GM12878 (cell line): ENCODE measurements around the gene NMNAT1. TPM values are rescaled to one million over a fixed set of nuclear protein-coding genes. Genes with fewer than 3 reads are reported as not detected.

Experiments
- ATAC-seq: fragments of 200-7000 bp; cut with Tn5 transposase; 3 replicates; pipeline ENCODE4 v1.9.1; 2020; ENCODE audit warnings: mild to moderate bottlenecking, moderate library complexity
- BruUV-seq: library from RNA; stranded (reverse); fragments of 400-500 nt; replicated peaks from 2 replicates; lab custom pipeline; 2021; lab: Mats Ljungman, UMichigan
- CTCF ChIA-PET: fragments of 300-600 bp; sonication (Branson Sonifier 250); formaldehyde crosslinking; extraction: SDS; loops from one replicate; lab custom pipeline; 2021; ENCODE audit warnings: inconsistent platforms; lab: Yijun Ruan, JAX
- POLR2A ChIA-PET: fragments of 350-600 bp; formaldehyde crosslinking; extraction: SDS; loops from one replicate; lab custom pipeline; 2021; ENCODE audit warnings: inconsistent platforms; lab: Charles Lee
- RAD21 ChIA-PET: fragments of 300-600 bp; sonication (Branson Sonifier 250); formaldehyde crosslinking; loops from one replicate; lab custom pipeline; 2023; ENCODE audit warnings: antibody characterized with exemption; ENCODE audit not compliant: unreplicated experiment; lab: Charles Lee
- SMC1A ChIA-PET: fragments of 300-600 bp; sonication (Branson Sonifier 250); formaldehyde crosslinking; loops from one replicate; lab custom pipeline; 2023; ENCODE audit not compliant: unreplicated experiment, uncharacterized antibody; lab: Charles Lee
- DNase-seq: peaks from one replicate; pipeline ENCODE4 v3.0.0-alpha.2; 2011; ENCODE audit warnings: low read depth, low spot score
- FAIRE-seq: peaks from 3 replicates; lab custom pipeline; 2011; peaks lifted over from hg19 to GRCh38; lab: Jason Lieb, UNC
- H2AFZ ChIP-seq: 2 replicates; pipeline ENCODE4 v1.6.0; 2011; ENCODE audit warnings: low read depth, low read length, control low read depth; ENCODE audit not compliant: control insufficient read depth
- H3K27ac ChIP-seq: 2 replicates; pipeline ENCODE4 v1.5.1; 2011; ENCODE audit warnings: control low read depth; ENCODE audit not compliant: control insufficient read depth, insufficient read depth
- H3K27me3 ChIP-seq, 2 experiments: replicated peaks in 1 of 2; 2 replicates each; pipeline versions ENCODE4 v1.6.0 to v1.6.1; 2011; ENCODE audit warnings: low read length in 1 of 2; ENCODE audit not compliant: control insufficient read depth in 2 of 2, insufficient read depth in 2 of 2
- H3K36me3 ChIP-seq, 2 experiments: 2 replicates each; pipeline ENCODE4 v1.5.1; 2011; ENCODE audit warnings: low read length in 1 of 2; ENCODE audit not compliant: control insufficient read depth in 2 of 2, insufficient read depth in 2 of 2
- H3K4me1 ChIP-seq: 2 replicates; pipeline ENCODE4 v1.6.1; 2011; ENCODE audit warnings: mild to moderate bottlenecking, low read length, moderate library complexity, mixed read lengths; ENCODE audit not compliant: control insufficient read depth, insufficient read depth
- H3K4me2 ChIP-seq: 2 replicates; pipeline ENCODE4 v1.6.0; 2011; ENCODE audit warnings: control low read depth; ENCODE audit not compliant: control insufficient read depth, insufficient read depth
- H3K4me3 ChIP-seq: fragments of 200-600 bp; sonication (generic); 2 replicates; pipeline ENCODE4 v1.5.1; 2016
- H3K79me2 ChIP-seq: 2 replicates; pipeline ENCODE4 v1.6.0; 2011; ENCODE audit warnings: low read length; ENCODE audit not compliant: control insufficient read depth, insufficient read depth
- H3K9ac ChIP-seq: 2 replicates; pipeline ENCODE4 v1.8.0; 2011; ENCODE audit warnings: low read length, control low read depth, mixed read lengths; ENCODE audit not compliant: control insufficient read depth, insufficient read depth
- H3K9me3 ChIP-seq: replicated peaks from 3 replicates; pipeline ENCODE4 v1.5.1; 2011; ENCODE audit warnings: mild to moderate bottlenecking, low read length; ENCODE audit not compliant: control insufficient read depth, insufficient read depth
- H4K20me1 ChIP-seq: 2 replicates; pipeline ENCODE4 v1.6.0; 2011; ENCODE audit not compliant: control insufficient read depth, insufficient read depth
- CBX3 ChIP-seq: fragments of 200-600 bp; sonication (generic); IDR thresholded peaks from 2 replicates; pipeline ENCODE4 v1.6.1; 2016; ENCODE audit warnings: low read depth, borderline replicate concordance
- DPF2 ChIP-seq: fragments of 450-650 bp; IDR thresholded peaks from 2 replicates; pipeline ENCODE4 v1.6.1; 2017; ENCODE audit warnings: mild to moderate bottlenecking
- HDAC2 ChIP-seq: fragments of 200-600 bp; sonication (generic); IDR thresholded peaks from 2 replicates; pipeline ENCODE4 v1.6.1; 2017
- MTA2 ChIP-seq: fragments of 450-650 bp; IDR thresholded peaks from 2 replicates; pipeline ENCODE4 v1.6.1; 2016; ENCODE audit warnings: low read depth, mild to moderate bottlenecking, moderate library complexity
- MXI1 ChIP-seq: fragments of 150-350 bp; IDR thresholded peaks from 2 replicates; pipeline ENCODE4 v1.6.1; 2011; ENCODE audit warnings: low read depth, mild to moderate bottlenecking, inconsistent platforms, low read length, improper control_type of control experiment
- POLR2AphosphoS5 ChIP-seq: IDR thresholded peaks from 2 replicates; pipeline ENCODE4 v1.6.1; 2011; ENCODE audit warnings: mild to moderate bottlenecking, low read length, inconsistent platforms
- STAT1 ChIP-seq: fragments of 450-650 bp; conservative IDR thresholded peaks from 2 replicates; pipeline ENCODE4 v1.6.1; 2014; ENCODE audit warnings: antibody characterized with exemption, mild to moderate bottlenecking
- ZBED1 ChIP-seq: IDR thresholded peaks from 2 replicates; pipeline ENCODE4 v1.6.1; 2016; ENCODE audit warnings: borderline replicate concordance
- ZNF622 ChIP-seq: fragments of 450-650 bp; IDR thresholded peaks from 2 replicates; pipeline ENCODE4 v1.6.1; 2017; ENCODE audit warnings: mild to moderate bottlenecking, inconsistent platforms
- WGBS: methylation state at CpG from one replicate; pipeline ENCODE4 v1.1.6; 2016; ENCODE audit warnings: low lambda C conversion rate; ENCODE audit not compliant: insufficient replicate concordance, insufficient coverage; ENCODE audit errors: missing lambda C conversion rate; 5-methylcytosine and 5-hydroxymethylcytosine counted together
- in situ Hi-C: fragments of 300-500 bp; cut with MboI; formaldehyde crosslinking; loops from 9 replicates; pipeline ENCODE4 v1.14.3; 2018; ENCODE audit warnings: mixed read lengths
- intact Hi-C: fragments of 100-400 bp; cut with micrococcal nuclease; formaldehyde crosslinking; loops from one replicate; pipeline ENCODE4 v1.14.2; 2022; ENCODE audit not compliant: unreplicated experiment
- polyA plus RNA-seq, 11 experiments: library from polyadenylated mRNA; depleted of rRNA in 4 of 11; unstranded in 6 of 11; stranded (reverse) in 5 of 11; fragments of >200 nt; fragmentation: Nextera tagmentation in 4 of 11; fragmentation: Illumina TruSeq in 1 of 11; extraction: Ambion mirVana in 4 of 11; extraction: Trizol in 1 of 11; gene quantifications; 1 replicate in 1 of 11; 2 replicates in 10 of 11; pipeline versions ENCODE4 v1.2.1 to v1.2.3, GENCODE V29; 2011 to 2016; ENCODE audit warnings: inconsistent platforms in 2 of 11, missing spikeins in 2 of 11, low read depth in 1 of 11
- total RNA-seq, 4 experiments: library from RNA; depleted of rRNA in 3 of 4; stranded (reverse); fragments of >200 nt in 3 of 4; fragmentation: Illumina TruSeq in 1 of 4; extraction: Trizol in 1 of 4; gene quantifications; 2 replicates each; pipeline versions ENCODE4 v1.2.1 to v1.2.3, GENCODE V29; 2013 to 2021
- TF ChIP-seq, protein P1 (sequence below): fragments of 450-650 bp; IDR thresholded peaks from 2 replicates; pipeline ENCODE4 v1.6.1; 2018; ENCODE audit warnings: mild to moderate bottlenecking, low read depth, moderate library complexity; ENCODE audit not compliant: partially characterized antibody
- TF ChIP-seq, protein P2 (sequence below): IDR thresholded peaks from 2 replicates; pipeline ENCODE4 v1.6.1; 2012; ENCODE audit warnings: low read length, inconsistent platforms
- TF ChIP-seq, protein P3 (sequence below): fragments of 450-650 bp; IDR thresholded peaks from 2 replicates; pipeline ENCODE4 v1.6.1; 2017; ENCODE audit warnings: low read depth, mild to moderate bottlenecking, moderate library complexity

NMNAT1 gene
- total and polyA plus RNA-seq, 10 of the 15 experiments (the other 5 are each of a cell fraction or from before 2014, with no cell fraction given) = 7.2 to 16.7 (median 11.7) TPM

DNA sequence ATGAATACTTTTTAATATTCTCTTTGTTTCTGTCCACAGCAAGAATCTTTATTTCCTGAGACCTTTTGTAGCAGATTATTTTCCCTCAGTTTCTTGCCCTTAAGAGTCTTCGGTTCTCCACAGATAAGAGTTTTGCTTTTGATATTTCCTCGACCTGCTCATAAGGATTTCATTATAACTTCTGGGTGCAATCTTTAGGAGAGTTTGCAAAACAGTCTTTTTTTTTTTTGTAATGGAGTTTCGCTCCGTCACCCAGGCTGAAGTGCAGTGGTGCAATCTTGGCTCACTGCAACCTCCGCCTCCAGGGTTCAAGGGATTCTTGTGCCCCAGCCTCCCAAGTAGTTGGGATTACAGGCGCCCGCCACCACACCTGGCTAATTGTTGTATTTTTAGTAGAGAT is 79.4 kb downstream of the NMNAT1 start:
- H3K9me3 ChIP-seq = no peaks in the 10 kb centered on the region; the same call in 2 of the 3 replicates
- H3K4me2 ChIP-seq = no peak overlapping the region
- TF ChIP-seq MTA2 (no peak), HDAC2 (no peak), ZBED1 (no peak), MXI1 (no peak), STAT1 (no peak), POLR2AphosphoS5 (no peak), CBX3 (no peak), ZNF622 (no peak), DPF2 (no peak)
- TF ChIP-seq, protein P1, sequence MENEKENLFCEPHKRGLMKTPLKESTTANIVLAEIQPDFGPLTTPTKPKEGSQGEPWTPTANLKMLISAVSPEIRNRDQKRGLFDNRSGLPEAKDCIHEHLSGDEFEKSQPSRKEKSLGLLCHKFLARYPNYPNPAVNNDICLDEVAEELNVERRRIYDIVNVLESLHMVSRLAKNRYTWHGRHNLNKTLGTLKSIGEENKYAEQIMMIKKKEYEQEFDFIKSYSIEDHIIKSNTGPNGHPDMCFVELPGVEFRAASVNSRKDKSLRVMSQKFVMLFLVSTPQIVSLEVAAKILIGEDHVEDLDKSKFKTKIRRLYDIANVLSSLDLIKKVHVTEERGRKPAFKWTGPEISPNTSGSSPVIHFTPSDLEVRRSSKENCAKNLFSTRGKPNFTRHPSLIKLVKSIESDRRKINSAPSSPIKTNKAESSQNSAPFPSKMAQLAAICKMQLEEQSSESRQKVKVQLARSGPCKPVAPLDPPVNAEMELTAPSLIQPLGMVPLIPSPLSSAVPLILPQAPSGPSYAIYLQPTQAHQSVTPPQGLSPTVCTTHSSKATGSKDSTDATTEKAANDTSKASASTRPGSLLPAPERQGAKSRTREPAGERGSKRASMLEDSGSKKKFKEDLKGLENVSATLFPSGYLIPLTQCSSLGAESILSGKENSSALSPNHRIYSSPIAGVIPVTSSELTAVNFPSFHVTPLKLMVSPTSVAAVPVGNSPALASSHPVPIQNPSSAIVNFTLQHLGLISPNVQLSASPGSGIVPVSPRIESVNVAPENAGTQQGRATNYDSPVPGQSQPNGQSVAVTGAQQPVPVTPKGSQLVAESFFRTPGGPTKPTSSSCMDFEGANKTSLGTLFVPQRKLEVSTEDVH = no peak
- TF ChIP-seq, protein P2, sequence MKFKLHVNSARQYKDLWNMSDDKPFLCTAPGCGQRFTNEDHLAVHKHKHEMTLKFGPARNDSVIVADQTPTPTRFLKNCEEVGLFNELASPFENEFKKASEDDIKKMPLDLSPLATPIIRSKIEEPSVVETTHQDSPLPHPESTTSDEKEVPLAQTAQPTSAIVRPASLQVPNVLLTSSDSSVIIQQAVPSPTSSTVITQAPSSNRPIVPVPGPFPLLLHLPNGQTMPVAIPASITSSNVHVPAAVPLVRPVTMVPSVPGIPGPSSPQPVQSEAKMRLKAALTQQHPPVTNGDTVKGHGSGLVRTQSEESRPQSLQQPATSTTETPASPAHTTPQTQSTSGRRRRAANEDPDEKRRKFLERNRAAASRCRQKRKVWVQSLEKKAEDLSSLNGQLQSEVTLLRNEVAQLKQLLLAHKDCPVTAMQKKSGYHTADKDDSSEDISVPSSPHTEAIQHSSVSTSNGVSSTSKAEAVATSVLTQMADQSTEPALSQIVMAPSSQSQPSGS = no peak
- TF ChIP-seq, protein P3, sequence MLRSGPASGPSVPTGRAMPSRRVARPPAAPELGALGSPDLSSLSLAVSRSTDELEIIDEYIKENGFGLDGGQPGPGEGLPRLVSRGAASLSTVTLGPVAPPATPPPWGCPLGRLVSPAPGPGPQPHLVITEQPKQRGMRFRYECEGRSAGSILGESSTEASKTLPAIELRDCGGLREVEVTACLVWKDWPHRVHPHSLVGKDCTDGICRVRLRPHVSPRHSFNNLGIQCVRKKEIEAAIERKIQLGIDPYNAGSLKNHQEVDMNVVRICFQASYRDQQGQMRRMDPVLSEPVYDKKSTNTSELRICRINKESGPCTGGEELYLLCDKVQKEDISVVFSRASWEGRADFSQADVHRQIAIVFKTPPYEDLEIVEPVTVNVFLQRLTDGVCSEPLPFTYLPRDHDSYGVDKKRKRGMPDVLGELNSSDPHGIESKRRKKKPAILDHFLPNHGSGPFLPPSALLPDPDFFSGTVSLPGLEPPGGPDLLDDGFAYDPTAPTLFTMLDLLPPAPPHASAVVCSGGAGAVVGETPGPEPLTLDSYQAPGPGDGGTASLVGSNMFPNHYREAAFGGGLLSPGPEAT = no peak
- H2AFZ ChIP-seq = no peak overlapping the region
- WGBS = 83% methylated on average over 7 of the region's 7 CpGs
- POLR2A ChIA-PET = no interaction called here
- no peak for ATAC-seq
- no peak overlapping the region for H3K4me3 ChIP-seq
- no peaks in the 10 kb centered on the region for H3K79me2 ChIP-seq
- SMC1A ChIA-PET = no interaction called here
- RAD21 ChIA-PET = no interaction called here
- in situ Hi-C loops (loop anchor here (5.0 kb wide), 2 partner anchors 70 to 145 kb away; no protein-coding TSS in a partner anchor), intact Hi-C loops (no loop called here)
- CTCF ChIA-PET = no interaction called here
- no peaks in the 10 kb centered on the region for H3K36me3 ChIP-seq
- H3K4me1 ChIP-seq = peaks cover 5% of the 10 kb centered on the region; the same call in 1 of the 2 replicates
- no TSS peak for BruUV-seq
- no peaks in the 10 kb centered on the region for H3K27me3 ChIP-seq
- no peak for FAIRE-seq
- no peak overlapping the region for H3K27ac ChIP-seq
- no peak for DNase-seq
- no peak overlapping the region for H3K9ac ChIP-seq
- H4K20me1 ChIP-seq = no peaks in the 10 kb centered on the region
